Measurements from ENCODE around the gene PI4KB.
"Not testable (repeated sequence)": the region's sequence is repeated elsewhere in the genome, so short reads cannot be mapped to it uniquely, and the experiment has no call there.

DNA sequence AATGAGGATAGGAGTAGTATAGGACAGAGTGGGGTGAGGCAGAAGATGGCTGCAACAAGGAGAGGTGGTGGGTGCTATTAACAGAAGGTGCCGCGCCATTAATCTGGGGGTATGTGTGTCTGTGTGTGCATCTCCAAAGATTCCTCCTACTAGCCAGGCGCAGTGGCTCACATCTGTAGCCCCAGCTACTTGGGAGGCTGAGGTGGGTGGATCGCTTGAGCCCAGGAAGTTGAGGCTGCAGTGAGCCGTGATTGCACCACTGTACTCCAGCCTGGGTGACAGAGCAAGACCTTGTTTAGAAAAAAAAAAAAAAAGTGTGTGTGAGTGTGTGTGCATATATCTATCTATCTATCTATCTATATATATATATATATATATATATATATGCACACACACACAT is 51.9 kb downstream of the PI4KB start:
- TF ChIP-seq, protein P1, sequence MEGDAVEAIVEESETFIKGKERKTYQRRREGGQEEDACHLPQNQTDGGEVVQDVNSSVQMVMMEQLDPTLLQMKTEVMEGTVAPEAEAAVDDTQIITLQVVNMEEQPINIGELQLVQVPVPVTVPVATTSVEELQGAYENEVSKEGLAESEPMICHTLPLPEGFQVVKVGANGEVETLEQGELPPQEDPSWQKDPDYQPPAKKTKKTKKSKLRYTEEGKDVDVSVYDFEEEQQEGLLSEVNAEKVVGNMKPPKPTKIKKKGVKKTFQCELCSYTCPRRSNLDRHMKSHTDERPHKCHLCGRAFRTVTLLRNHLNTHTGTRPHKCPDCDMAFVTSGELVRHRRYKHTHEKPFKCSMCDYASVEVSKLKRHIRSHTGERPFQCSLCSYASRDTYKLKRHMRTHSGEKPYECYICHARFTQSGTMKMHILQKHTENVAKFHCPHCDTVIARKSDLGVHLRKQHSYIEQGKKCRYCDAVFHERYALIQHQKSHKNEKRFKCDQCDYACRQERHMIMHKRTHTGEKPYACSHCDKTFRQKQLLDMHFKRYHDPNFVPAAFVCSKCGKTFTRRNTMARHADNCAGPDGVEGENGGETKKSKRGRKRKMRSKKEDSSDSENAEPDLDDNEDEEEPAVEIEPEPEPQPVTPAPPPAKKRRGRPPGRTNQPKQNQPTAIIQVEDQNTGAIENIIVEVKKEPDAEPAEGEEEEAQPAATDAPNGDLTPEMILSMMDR (IDR thresholded peaks at IDR 0.05) = not testable (repeated sequence)
- not testable (repeated sequence) for TF ChIP-seq ZFX (IDR thresholded peaks at IDR 0.05; ENCODE audit: borderline replicate concordance)

Measured in 22Rv1 (cell line).